Measurements from ENCODE around the gene EGR1.

DNA sequence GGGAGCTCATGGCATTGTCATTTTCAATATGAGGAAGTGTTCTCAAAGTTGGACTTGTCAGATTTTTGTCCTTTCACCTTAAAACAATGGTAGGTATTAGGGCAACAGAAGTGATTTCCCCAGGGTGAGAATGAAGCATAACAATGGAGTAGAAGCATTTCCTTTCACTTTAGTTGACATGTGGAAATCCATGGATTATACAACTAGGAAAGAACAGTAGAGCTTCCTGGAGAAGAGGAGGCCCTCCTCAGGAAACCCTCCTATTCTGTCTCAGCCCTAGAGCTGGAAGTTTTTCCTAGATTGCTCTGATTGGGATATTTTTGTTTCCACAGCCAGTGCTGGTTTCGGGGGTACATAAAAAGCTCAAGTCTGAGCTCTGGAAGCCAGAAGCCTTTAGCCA, 40.2 kb upstream of the EGR1 start:
- TF ChIP-seq CTCF (IDR thresholded peaks at IDR 0.05) (no peak), POLR2A (IDR thresholded peaks at IDR 0.05) (no peak)
